ENCODE measurements around the gene HS3ST5. TPM values are rescaled to one million over a fixed set of nuclear protein-coding genes. Genes with fewer than 3 reads are reported as not detected.

The HS3ST5 gene
- total and polyA plus RNA-seq, 2 donors (not counting 3 experiments of a cell fraction or from before 2014, with no cell fraction given): not detected

DNA sequence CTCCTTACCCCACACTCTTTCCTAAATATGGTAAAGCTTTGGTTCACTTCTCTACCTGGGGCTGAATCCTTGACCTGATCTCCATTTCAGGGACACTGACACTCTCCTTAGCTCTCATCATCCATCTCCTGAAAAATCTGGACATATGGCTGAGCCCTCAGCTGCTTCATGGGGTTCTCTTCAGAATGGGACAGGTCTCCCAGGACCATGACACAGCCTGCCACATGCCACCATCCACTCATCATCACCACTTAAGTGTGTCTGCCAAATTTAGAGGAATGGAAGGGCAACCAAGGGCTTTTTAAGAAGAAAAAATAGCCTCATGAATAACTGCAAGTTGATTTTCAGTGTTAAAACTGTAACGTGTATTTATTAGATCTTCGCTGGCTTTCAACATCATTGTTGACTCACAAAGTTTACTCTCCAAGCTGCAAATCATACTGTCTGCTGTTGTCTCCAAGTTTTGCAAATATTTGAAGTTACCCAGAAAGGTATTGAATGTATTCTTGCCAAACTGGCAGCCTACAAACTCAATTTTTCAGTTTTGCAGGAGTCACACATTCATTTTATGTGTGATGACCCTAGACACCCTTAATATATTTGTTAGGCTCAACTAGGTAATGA lies 41.1 kb downstream of the HS3ST5 start:
- ChIA-PET CTCF (interaction anchor here (1.6 to 3.9 kb wide), 2 partner anchors 307 kb away, joined by 7 to 117 read pairs; no protein-coding TSS in a partner anchor), POLR2A (no interaction called here)
- FAIRE-seq: no peak
- dilution Hi-C loops (cut with MboI; ENCODE audit: extremely low pct_ligation_motif_present, low sequenced_read_pairs): no loop called here
- Histone ChIP-seq H2AFZ (ENCODE audit: low read depth, low read length) (no peak overlapping the region), H3K4me2 (ENCODE audit: insufficient read depth, low read length) (no peak overlapping the region), H3K9ac (replicated peaks; ENCODE audit: extremely low read depth, insufficient read depth, low read length) (no peak overlapping the region), H3K9me1 (replicated peaks; ENCODE audit: control insufficient read depth, extremely low read depth, insufficient read depth, low read length) (no peaks in the 10 kb centered on the region), H3K27ac (ENCODE audit: insufficient read depth, low read depth, low read length) (no peak overlapping the region), H3K79me2 (ENCODE audit: control insufficient read depth, insufficient read depth, low read length) (no peaks in the 10 kb centered on the region), H3K9me3 (replicated peaks; ENCODE audit: control insufficient read depth, insufficient read depth, low read length) (no peaks in the 10 kb centered on the region), H3K4me3 (replicated peaks in 1 of 3; ENCODE audit: insufficient read depth in 1 of 3, low read depth in 1 of 3, low read length in 3 of 3) (no peak overlapping the region), H3K36me3 (ENCODE audit: control insufficient read depth in 2 of 2, extremely low read depth in 1 of 2, insufficient read depth in 2 of 2, low read length in 2 of 2) (no peaks in the 10 kb centered on the region), H3K4me1 (ENCODE audit: control insufficient read depth, extremely low read depth, insufficient read depth, low read length) (no peaks in the 10 kb centered on the region), H3K27me3 (ENCODE audit: control insufficient read depth in 2 of 2, insufficient read depth in 2 of 2, low read length in 2 of 2) (no peaks in the 10 kb centered on the region), H4K20me1 (replicated peaks; ENCODE audit: control insufficient read depth, extremely low read depth, insufficient read depth, low read length) (no peaks in the 10 kb centered on the region)
- intact Hi-C loops (cut with micrococcal nuclease): no loop called here
- DNase-seq (ENCODE audit: low read depth, low spot score): no peak
- no peak for TF ChIP-seq POLR2A (IDR thresholded peaks at IDR 0.05; ENCODE audit: low read depth, low read length)
- no peak for TF ChIP-seq JUN (IDR thresholded peaks at IDR 0.05; ENCODE audit: borderline replicate concordance, insufficient read depth, insufficient read length, low read depth)
- TF ChIP-seq EZH2 (IDR thresholded peaks at IDR 0.05; ENCODE audit: borderline replicate concordance, low read depth, low read length, severe bottlenecking): no peak
- no TSS peak for BruUV-seq (replicated peaks)

DNA sequence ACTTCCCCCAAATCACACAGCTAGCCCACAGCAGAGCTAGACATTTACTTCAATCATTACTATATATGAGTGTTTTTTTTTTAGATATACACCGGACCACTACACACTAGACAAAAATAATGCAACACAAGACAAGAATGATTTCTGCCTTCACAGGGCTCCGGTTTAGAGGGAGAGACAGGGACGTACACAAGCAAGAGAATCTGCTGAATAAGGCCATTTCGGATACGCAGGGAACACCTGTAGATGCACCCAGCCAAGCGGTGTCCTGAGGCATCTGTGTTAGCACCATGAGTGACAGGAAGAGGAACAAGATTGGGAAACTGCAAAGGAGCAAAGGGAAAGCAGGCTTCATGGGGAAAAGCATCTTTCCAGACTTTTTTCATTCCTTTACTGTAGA lies 45.7 kb downstream of the HS3ST5 start:
- no peak overlapping the region for H3K9ac ChIP-seq (replicated peaks; ENCODE audit: extremely low read depth, insufficient read depth, low read length)
- no peak overlapping the region for H2AFZ ChIP-seq (ENCODE audit: low read depth, low read length)
- dilution Hi-C loops (cut with MboI; ENCODE audit: extremely low pct_ligation_motif_present, low sequenced_read_pairs) (no loop called here), intact Hi-C loops (cut with micrococcal nuclease) (no loop called here)
- no peaks in the 10 kb centered on the region for H4K20me1 ChIP-seq (replicated peaks; ENCODE audit: control insufficient read depth, extremely low read depth, insufficient read depth, low read length)
- H3K4me1 ChIP-seq (ENCODE audit: control insufficient read depth, extremely low read depth, insufficient read depth, low read length): no peaks in the 10 kb centered on the region
- POLR2A ChIA-PET: no interaction called here
- no peaks in the 10 kb centered on the region for H3K9me1 ChIP-seq (replicated peaks; ENCODE audit: control insufficient read depth, extremely low read depth, insufficient read depth, low read length)
- no peak for DNase-seq (ENCODE audit: low read depth, low spot score)
- no peaks in the 10 kb centered on the region for H3K27me3 ChIP-seq (ENCODE audit: control insufficient read depth in 2 of 2, insufficient read depth in 2 of 2, low read length in 2 of 2)
- no peaks in the 10 kb centered on the region for H3K9me3 ChIP-seq (replicated peaks; ENCODE audit: control insufficient read depth, insufficient read depth, low read length)
- CTCF ChIA-PET: no interaction called here
- H3K4me2 ChIP-seq (ENCODE audit: insufficient read depth, low read length): no peak overlapping the region
- FAIRE-seq: no peak
- TF ChIP-seq POLR2A (IDR thresholded peaks at IDR 0.05; ENCODE audit: low read depth, low read length) (no peak), POLR2AphosphoS5 (IDR thresholded peaks at IDR 0.05; ENCODE audit: insufficient read depth, low read depth, low read length) (no peak)
- H3K4me3 ChIP-seq (replicated peaks in 1 of 3; ENCODE audit: insufficient read depth in 1 of 3, low read depth in 1 of 3, low read length in 3 of 3): no peak overlapping the region
- no peaks in the 10 kb centered on the region for H3K79me2 ChIP-seq (ENCODE audit: control insufficient read depth, insufficient read depth, low read length)
- H3K27ac ChIP-seq (ENCODE audit: insufficient read depth, low read depth, low read length): no peak overlapping the region
- no peaks in the 10 kb centered on the region for H3K36me3 ChIP-seq (ENCODE audit: control insufficient read depth in 2 of 2, extremely low read depth in 1 of 2, insufficient read depth in 2 of 2, low read length in 2 of 2)
- no TSS peak for BruUV-seq (replicated peaks)
